MV-4-11 (cell line): ENCODE measurements around the gene PLA2G4C.

Experiments used
- DNase-seq: peaks from one replicate; lab custom pipeline; 2025; lab: John Stamatoyannopoulos, UW

Gene PLA2G4C

GRCh38 chr19:48110350-48110966 is at the start of gene PLA2G4C:
PLA2G4C (minus strand) TSS chr19:48110817; CDS start chr19:48106529, 4,288 bp downstream.
- peak; percentile 82 for DNase-seq

GRCh38 chr19:48158210-48158790 is 47.7 kb upstream of the PLA2G4C start:
- no peak for DNase-seq

- DNase-seq, result no peak
Observed at GRCh38 chr19:48154003-48154402, 43.4 kb upstream of the PLA2G4C start.

GRCh38 chr19:48152551-48152950 is 41.9 kb upstream of the PLA2G4C start:
- DNase-seq, result peak; percentile 45

GRCh38 chr19:48149430-48149829 is 38.8 kb upstream of the PLA2G4C start:
- no peak for DNase-seq

GRCh38 chr19:48148576-48148975 is 38.0 kb upstream of the PLA2G4C start:
- no peak for DNase-seq

- DNase-seq, result no peak
Observed at GRCh38 chr19:48147597-48148175, 37.1 kb upstream of the PLA2G4C start.

GRCh38 chr19:48139053-48139452 is 28.4 kb upstream of the PLA2G4C start:
- no peak for DNase-seq

GRCh38 chr19:48137411-48137810 is 26.8 kb upstream of the PLA2G4C start:
- no peak for DNase-seq

- DNase-seq, result no peak
Observed at GRCh38 chr19:48136547-48136946, 25.9 kb upstream of the PLA2G4C start.

GRCh38 chr19:48135411-48135810 is 24.8 kb upstream of the PLA2G4C start:
- DNase-seq, result no peak

GRCh38 chr19:48133094-48133493 is 22.5 kb upstream of the PLA2G4C start:
- no peak for DNase-seq

- DNase-seq, result no peak
Observed at GRCh38 chr19:48127561-48127960, 16.9 kb upstream of the PLA2G4C start.

GRCh38 chr19:48123907-48124651 is 13.5 kb upstream of the PLA2G4C start:
- DNase-seq, result no peak

GRCh38 chr19:48122421-48122820 is 11.8 kb upstream of the PLA2G4C start:
- DNase-seq, result no peak

- no peak for DNase-seq
Observed at GRCh38 chr19:48121909-48122371, 11.3 kb upstream of the PLA2G4C start.

GRCh38 chr19:48121066-48121465 is 10.4 kb upstream of the PLA2G4C start:
- no peak for DNase-seq

GRCh38 chr19:48120505-48120904 is 9.9 kb upstream of the PLA2G4C start:
- DNase-seq, result no peak

GRCh38 chr19:48118131-48118517 is 7.5 kb upstream of the PLA2G4C start:
- DNase-seq, result no peak

- DNase-seq, result no peak
Observed at GRCh38 chr19:48117515-48118130, 7.0 kb upstream of the PLA2G4C start.

- DNase-seq, result no peak
Observed at GRCh38 chr19:48113190-48113917, 2.7 kb upstream of the PLA2G4C start.

- DNase-seq, result no peak
Observed at GRCh38 chr19:48111280-48111679, 663 bp upstream of the PLA2G4C start.
